HG03045 (cell line): ENCODE data around the gene GLTP.

ENCODE experiments used
- ATAC-seq: cut with Tn5 transposase; IDR thresholded peaks from one replicate; pipeline ENCODE4 v1.9.1; 2021; ENCODE audit warnings: mild to moderate bottlenecking, moderate library complexity; ENCODE audit not compliant: unreplicated experiment

The GLTP gene

GRCh38 chr12:109847142-109847735 lies 33.1 kb downstream of the GLTP start:
- ATAC-seq: no peak

GRCh38 chr12:109845824-109846205 lies 34.5 kb downstream of the GLTP start:
- no peak for ATAC-seq

- peak; percentile 79 for ATAC-seq
Observed at GRCh38 chr12:109844983-109845823, 35.1 kb downstream of the GLTP start.

- no peak for ATAC-seq
Observed at GRCh38 chr12:109844091-109844490, 36.2 kb downstream of the GLTP start.

DNA sequence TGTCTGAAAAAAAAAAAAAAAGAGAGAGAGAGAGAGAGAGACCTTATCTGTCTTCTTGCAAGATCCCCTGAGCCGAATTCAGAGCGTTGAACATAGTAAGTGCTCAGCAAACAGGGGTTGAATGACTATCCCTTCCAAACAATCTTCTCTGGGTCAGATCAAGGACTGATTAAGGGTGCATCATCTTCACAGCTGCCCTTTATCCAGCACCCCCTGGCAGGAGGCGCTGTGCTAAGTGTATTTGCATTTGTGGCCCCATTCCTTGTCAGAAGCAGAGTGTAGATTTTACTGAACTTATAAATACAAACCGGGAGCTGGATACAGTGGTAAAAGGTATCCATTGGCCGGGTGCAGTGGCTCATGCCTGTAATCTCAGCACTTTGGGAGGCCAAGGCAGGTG lies 38.3 kb downstream of the GLTP start:
- no peak for ATAC-seq

DNA sequence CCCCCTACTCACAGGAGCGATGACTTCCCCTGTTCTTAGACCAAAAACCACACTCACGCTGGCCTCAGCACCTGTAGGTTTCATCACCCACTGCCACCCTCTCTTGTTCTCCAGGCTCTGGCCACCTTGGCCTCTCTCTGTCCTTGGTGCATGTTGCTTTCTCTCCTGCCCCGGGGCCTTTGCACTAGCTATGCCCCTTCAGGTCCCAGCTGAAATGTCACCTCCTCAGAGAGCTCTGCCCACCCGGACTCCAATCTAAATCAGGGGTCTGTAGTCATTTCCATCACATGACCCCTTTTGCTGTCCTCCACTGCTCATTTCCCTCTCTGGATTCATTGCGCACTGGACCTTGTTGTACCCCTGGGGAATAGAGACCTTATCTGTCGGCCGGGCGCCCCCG lies 39.0 kb downstream of the GLTP start:
- ATAC-seq: no peak

- ATAC-seq: no peak
Observed at GRCh38 chr12:109840305-109841074, 39.9 kb downstream of the GLTP start.

DNA sequence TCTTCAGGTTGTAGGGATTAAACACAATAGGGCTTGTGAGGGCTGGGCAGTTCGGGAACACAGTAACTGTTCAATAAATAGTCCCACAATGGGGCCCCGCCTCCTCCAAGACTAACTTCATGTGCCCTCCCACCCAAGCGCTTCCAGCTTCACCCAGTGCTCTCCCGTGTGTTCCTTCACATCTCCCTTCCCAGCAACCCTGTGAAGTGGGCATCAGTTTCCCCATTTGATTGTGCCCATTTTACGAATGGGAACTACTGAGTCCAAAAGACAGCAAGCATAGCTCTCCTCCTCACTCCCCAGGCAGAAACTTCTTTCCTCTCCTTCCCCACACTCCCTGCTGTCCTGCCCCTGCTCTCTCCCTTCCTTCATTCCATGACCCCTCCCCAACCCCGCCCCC lies 40.9 kb downstream of the GLTP start:
- ATAC-seq: no peak

DNA sequence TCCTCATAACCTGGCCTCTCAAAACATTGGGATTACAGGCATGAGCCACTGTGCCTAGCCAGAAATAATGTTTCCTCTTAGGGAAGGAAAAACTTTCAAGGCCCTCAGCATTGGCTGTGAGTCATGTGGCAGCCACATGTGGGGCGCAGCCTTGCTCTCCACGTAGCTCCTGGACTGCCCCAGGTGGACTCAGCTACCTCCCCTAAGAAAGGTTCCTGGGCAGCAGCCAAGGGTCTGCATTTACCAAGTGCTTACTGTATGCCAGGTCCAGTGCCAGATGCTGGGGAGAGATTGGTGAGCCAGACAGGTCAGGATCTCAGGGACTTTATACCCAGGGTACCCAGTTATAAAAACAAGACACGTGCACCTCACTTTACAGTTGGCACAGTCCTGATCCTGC lies 43.4 kb downstream of the GLTP start:
- ATAC-seq: no peak

GRCh38 chr12:109835827-109836226 lies 44.5 kb downstream of the GLTP start:
- ATAC-seq: no peak

GRCh38 chr12:109833307-109834189 lies 46.8 kb downstream of the GLTP start, which contains the start of gene TRPV4:
TSS of gene TRPV4 (minus strand) at chr12:109833398. CDS start at chr12:109814796, 18,602 bp downstream.
- no peak for ATAC-seq

- no peak for ATAC-seq
Observed at GRCh38 chr12:109832541-109833306, 47.6 kb downstream of the GLTP start.

DNA sequence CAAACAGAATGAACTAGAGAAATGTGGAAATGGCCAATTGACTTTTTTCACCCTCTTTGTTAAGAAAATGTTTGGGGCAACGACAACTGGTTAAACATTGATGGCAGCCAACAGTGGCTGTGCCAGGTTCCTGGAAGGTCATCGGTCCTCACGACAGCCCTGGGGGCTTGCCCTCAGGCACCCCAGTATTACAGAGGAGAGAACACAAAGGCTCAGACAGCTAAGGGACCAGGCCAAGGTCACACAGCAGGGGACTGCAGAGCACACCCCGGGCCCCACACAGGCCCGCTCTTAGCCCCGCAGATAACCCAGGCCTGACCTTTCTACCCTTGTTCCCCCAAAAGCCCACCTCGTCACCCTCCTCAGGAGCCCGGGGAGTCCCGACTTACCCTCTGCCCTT lies 48.4 kb downstream of the GLTP start:
- no peak for ATAC-seq

DNA sequence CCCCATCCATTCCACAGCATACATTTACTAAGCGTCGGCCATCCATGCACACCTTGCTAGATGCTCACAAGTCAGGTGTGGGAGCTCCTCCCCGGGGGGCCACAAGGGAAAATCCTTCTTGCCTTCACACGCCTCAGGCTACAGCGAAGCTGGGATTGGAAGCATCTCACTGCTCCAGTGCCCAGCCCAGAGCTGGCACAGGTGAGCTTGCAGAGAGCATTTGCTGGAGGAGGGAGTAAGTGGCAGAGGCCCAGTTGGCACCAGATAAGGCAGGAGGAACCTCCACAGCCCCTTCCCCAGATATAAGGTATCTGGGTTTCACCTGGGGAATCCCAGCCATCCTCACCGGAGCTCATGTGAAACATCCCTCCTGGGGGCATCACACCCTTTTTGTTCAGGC lies 49.0 kb downstream of the GLTP start:
- no peak for ATAC-seq

- no peak for ATAC-seq
Observed at GRCh38 chr12:109830718-109831117, 49.6 kb downstream of the GLTP start.

DNA sequence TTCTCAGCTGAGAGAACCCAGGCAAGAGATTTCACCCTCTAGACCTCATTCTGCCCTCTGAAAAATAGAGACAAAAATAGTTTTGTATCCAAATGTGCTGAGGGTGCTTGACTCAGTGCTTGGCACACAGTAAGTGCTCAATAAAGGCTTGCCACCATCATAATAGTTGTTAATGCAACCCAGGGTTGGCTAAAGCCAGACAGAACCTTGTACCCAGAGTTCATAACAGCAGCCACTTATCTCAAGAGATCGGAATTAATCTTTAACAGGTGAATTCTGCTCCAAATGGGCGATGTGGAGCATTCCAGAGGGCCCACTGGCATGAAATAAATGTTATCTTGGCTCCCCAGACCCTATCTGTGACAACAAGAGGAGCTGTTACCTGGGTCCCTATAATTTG lies 50.1 kb downstream of the GLTP start:
- ATAC-seq: no peak

- ATAC-seq: no peak
Observed at GRCh38 chr12:109829667-109830066, 50.7 kb downstream of the GLTP start.

DNA sequence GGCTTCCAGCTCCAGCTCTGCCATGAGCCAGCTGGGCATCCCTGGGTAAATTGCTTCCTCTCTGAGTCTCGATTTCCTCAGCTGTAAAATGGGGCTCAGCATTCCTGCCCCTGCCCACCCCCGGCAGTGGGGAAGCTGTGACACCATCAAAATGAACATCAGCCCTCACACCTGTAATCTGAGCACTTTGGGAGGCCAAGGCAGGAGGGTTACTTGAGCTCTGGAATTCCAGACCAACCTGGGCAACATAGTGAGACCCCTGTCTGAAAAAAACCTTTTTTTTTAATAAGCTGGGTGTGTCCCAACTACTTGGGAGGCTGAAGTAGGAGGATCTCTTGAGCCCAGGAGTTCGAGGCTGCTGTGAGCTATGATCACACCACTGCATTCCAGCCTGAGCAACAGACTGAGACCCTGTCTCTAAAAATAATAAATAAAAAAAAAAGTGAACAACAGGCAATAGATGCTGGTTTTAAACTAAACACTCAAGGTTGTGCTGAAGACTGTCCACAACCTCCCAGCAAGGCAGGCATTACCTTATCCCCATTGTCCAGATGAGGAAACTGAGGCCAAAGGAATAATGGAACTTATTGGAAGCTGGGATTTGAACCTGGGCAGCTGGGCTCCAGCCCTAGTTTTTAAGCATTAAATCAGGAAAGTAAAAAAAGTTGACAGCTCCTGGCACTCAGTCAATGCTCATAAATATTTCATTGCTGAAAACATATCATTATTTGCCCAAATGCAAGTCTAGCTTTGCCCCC lies 51.4 kb downstream of the GLTP start:
- no peak for ATAC-seq
